B cell (primary cell): ENCODE data around the gene SH3BP2. TPM values are rescaled to one million over a fixed set of nuclear protein-coding genes. Genes with fewer than 3 reads are reported as not detected.

Experiments
- ATAC-seq: fragments of 200-7000 bp; cut with Tn5 transposase; one replicate; pipeline ENCODE4 v1.10.0; 2021; ENCODE audit warnings: low read depth, mild to moderate bottlenecking, moderate number of reproducible peaks, moderate library complexity
- CTCF ChIA-PET: fragments of 350-600 bp; sonication (Branson Sonifier 250); formaldehyde crosslinking; loops from one replicate; lab custom pipeline; 2021; ENCODE audit warnings: antibody characterized with exemption, inconsistent platforms; lab: Charles Lee
- POLR2A ChIA-PET: fragments of 350-600 bp; sonication (Branson Sonifier 250); formaldehyde crosslinking; loops from one replicate; lab custom pipeline; 2021; ENCODE audit warnings: antibody characterized with exemption; lab: Charles Lee
- DNase-seq: peaks from one replicate; pipeline ENCODE4 v3.0.0; 2013
- H2AFZ ChIP-seq: 2 replicates; pipeline ENCODE4 v1.6.1; 2012; ENCODE audit warnings: mild to moderate bottlenecking, low read depth, low read length; ENCODE audit not compliant: insufficient read depth, poor library complexity, severe bottlenecking
- H3K27ac ChIP-seq, 2 donors: 1 replicate in 1 of 2; 2 replicates in 1 of 2; pipeline ENCODE4 v1.5.1; 2012 to 2013; ENCODE audit warnings: low read length in 2 of 2, mild to moderate bottlenecking in 2 of 2, moderate library complexity in 1 of 2
- H3K27me3 ChIP-seq, 4 experiments: fragments of 200-600 bp in 1 of 4; sonication (generic) in 1 of 4; replicated peaks in 1 of 4; 1 replicate in 2 of 4; 2 replicates in 2 of 4; pipeline versions ENCODE4 v1.6.1 to v1.7.0; 2013 to 2016; ENCODE audit warnings: low read length in 3 of 4, mild to moderate bottlenecking in 2 of 4, mixed read lengths in 1 of 4, moderate library complexity in 1 of 4; ENCODE audit not compliant: insufficient read depth in 4 of 4, control insufficient read depth in 3 of 4; ENCODE audit errors: control extremely low read depth in 1 of 4
- H3K36me3 ChIP-seq, 2 experiments: replicated peaks in 1 of 2; 1 replicate in 1 of 2; 2 replicates in 1 of 2; pipeline versions ENCODE4 v1.6.1 to v1.7.1; 2013; ENCODE audit warnings: low read length in 1 of 2; ENCODE audit not compliant: insufficient read depth in 2 of 2, control insufficient read depth in 1 of 2; ENCODE audit errors: control extremely low read depth in 1 of 2, extremely low read depth in 1 of 2
- H3K4me1 ChIP-seq, 2 donors: fragments of 200-600 bp in 1 of 2; sonication (generic) in 1 of 2; 1 replicate in 1 of 2; 2 replicates in 1 of 2; pipeline versions ENCODE4 v1.5.1 to v1.6.1; 2013 to 2017; ENCODE audit warnings: low read length in 2 of 2; ENCODE audit not compliant: control insufficient read depth in 2 of 2, insufficient read depth in 2 of 2
- H3K4me2 ChIP-seq: replicated peaks from 2 replicates; pipeline ENCODE3; 2012; ENCODE audit warnings: mild to moderate bottlenecking, low read depth, low read length; ENCODE audit not compliant: poor library complexity, severe bottlenecking
- H3K4me3 ChIP-seq, 5 experiments: fragments of 200-600 bp in 1 of 5; sonication (generic) in 1 of 5; 1 replicate in 3 of 5; 2 replicates in 2 of 5; pipeline versions ENCODE4 v1.5.1 to v1.7.0; 2011 to 2016; ENCODE audit warnings: low read length in 4 of 5, mild to moderate bottlenecking in 4 of 5, low read depth in 2 of 5, control low read depth in 1 of 5, moderate library complexity in 1 of 5; ENCODE audit not compliant: insufficient read depth in 1 of 5; ENCODE audit errors: control extremely low read depth in 1 of 5, extremely low read depth in 1 of 5
- H3K79me2 ChIP-seq: fragments of 200-600 bp; sonication (generic); one replicate; pipeline ENCODE4 v1.6.0; 2016; ENCODE audit warnings: low read length; ENCODE audit not compliant: control insufficient read depth, insufficient read depth
- H3K9ac ChIP-seq: fragments of 200-600 bp; sonication (generic); 2 replicates; pipeline ENCODE4 v1.6.1; 2017; ENCODE audit warnings: mild to moderate bottlenecking, low read length, moderate library complexity
- H3K9me3 ChIP-seq, 3 donors: one replicate each; pipeline versions ENCODE4 v1.6.1 to v1.7.1; 2013; ENCODE audit warnings: low read length in 2 of 3; ENCODE audit not compliant: control insufficient read depth in 2 of 3, insufficient read depth in 1 of 3; ENCODE audit errors: control extremely low read depth in 1 of 3
- H4K20me1 ChIP-seq: 2 replicates; pipeline ENCODE4 v1.6.0; 2012; ENCODE audit warnings: mild to moderate bottlenecking, low read length; ENCODE audit not compliant: insufficient read depth, control insufficient read depth, poor library complexity, severe bottlenecking
- H3K27ac Mint-ChIP-seq: one replicate; pipeline ENCODE4 v1.8.0; 2021; ENCODE audit warnings: mixed read lengths
- H3K27me3 Mint-ChIP-seq: one replicate; pipeline ENCODE4 v1.8.0; 2021; ENCODE audit warnings: mixed read lengths
- H3K4me1 Mint-ChIP-seq: one replicate; pipeline ENCODE4 v1.8.0; 2021; ENCODE audit warnings: mixed read lengths
- H3K4me3 Mint-ChIP-seq: one replicate; pipeline ENCODE4 v1.8.0; 2021; ENCODE audit warnings: mixed read lengths
- H3K9me3 Mint-ChIP-seq: one replicate; pipeline ENCODE4 v1.8.0; 2022; ENCODE audit warnings: mixed read lengths; ENCODE audit not compliant: insufficient read depth
- CTCF ChIP-seq: fragments of 200-600 bp; IDR thresholded peaks from one replicate; pipeline ENCODE4 v1.8.0; 2022; ENCODE audit warnings: antibody characterized with exemption, mild to moderate bottlenecking
- EZH2 ChIP-seq: IDR thresholded peaks from 2 replicates; pipeline ENCODE4 v1.6.1; 2012; ENCODE audit warnings: borderline replicate concordance, low read depth, mild to moderate bottlenecking, moderate library complexity, low read length; ENCODE audit not compliant: insufficient read depth, poor library complexity, severe bottlenecking
- WGBS: methylation state at CpG from one replicate; pipeline ENCODE4 v1.1.5; 2013; ENCODE audit warnings: missing lambda C conversion rate; ENCODE audit not compliant: insufficient coverage; 5-methylcytosine and 5-hydroxymethylcytosine counted together
- intact Hi-C: fragments of 100-400 bp; cut with micrococcal nuclease; formaldehyde crosslinking; loops from one replicate; pipeline ENCODE4 v1.10.0; 2022
- polyA plus RNA-seq: library from polyadenylated mRNA; depleted of rRNA; stranded (reverse); fragments of >200 nt; gene quantifications from 2 replicates; pipeline ENCODE4 v1.2.3, GENCODE V29; 2012
- total RNA-seq, 2 donors: library from RNA; stranded (reverse); fragments of 120-200 nt in 1 of 2; gene quantifications; 1 replicate in 1 of 2; 2 replicates in 1 of 2; pipeline versions ENCODE4 v1.2.3 to v1.2.4, GENCODE V29; 2013 to 2022

The SH3BP2 gene
- total and polyA plus RNA-seq, 2 donors (not counting 1 experiment from before 2014, with no cell fraction given), result 30.8 to 219 TPM

GRCh38 chr4:2824836-2825381 lies 32.0 kb downstream of the SH3BP2 start:
- Histone ChIP-seq H3K27me3 (no peaks in the 10 kb centered on the region), H3K4me3 (no peak overlapping the region), H3K4me2 (no peak overlapping the region), H3K9ac (no peak overlapping the region), H3K27ac (no peak overlapping the region), H2AFZ (no peak overlapping the region), H4K20me1 (peaks cover 94% of the 10 kb centered on the region), H3K4me1 (peaks cover 0 to 5% of the 10 kb centered on the region in 2 donors), H3K79me2 (peaks cover 39% of the 10 kb centered on the region), H3K9me3 (no peaks in the 10 kb centered on the region), H3K36me3 (peaks cover 5 to 86% of the 10 kb centered on the region in 2 experiments)
- TF ChIP-seq EZH2 (no peak), CTCF (no peak)
- no peak for ATAC-seq
- no peaks in the 10 kb centered on the region for H3K9me3 Mint-ChIP-seq
- WGBS, result 99% methylated on average over 16 of the region's 17 CpGs
- intact Hi-C loops, result no loop called here
- H3K4me1 Mint-ChIP-seq, result peaks cover 5% of the 10 kb centered on the region
- DNase-seq, result no peak
- no peak overlapping the region for H3K4me3 Mint-ChIP-seq
- no peak overlapping the region for H3K27ac Mint-ChIP-seq
- CTCF ChIA-PET, result no interaction called here
- no peaks in the 10 kb centered on the region for H3K27me3 Mint-ChIP-seq
- POLR2A ChIA-PET, result interaction anchor here (0.6 to 2.0 kb wide), 2 partner anchors 12 to 256 kb away, joined by 5 to 10 read pairs; no protein-coding TSS in a partner anchor

- 97% methylated on average over 13 of the region's 13 CpGs for WGBS
- Mint-ChIP-seq H3K4me1 (peaks cover 3% of the 10 kb centered on the region), H3K27me3 (no peaks in the 10 kb centered on the region), H3K4me3 (no peak overlapping the region), H3K27ac (no peak overlapping the region), H3K9me3 (no peaks in the 10 kb centered on the region)
- no peak overlapping the region for H3K27ac ChIP-seq
- no peak for DNase-seq
- no peaks in the 10 kb centered on the region for H3K9me3 ChIP-seq
- ATAC-seq, result no peak
- no peak overlapping the region for H3K4me2 ChIP-seq
- peaks cover 87% of the 10 kb centered on the region for H4K20me1 ChIP-seq
- H3K4me3 ChIP-seq, result no peak overlapping the region
- no peaks in the 10 kb centered on the region for H3K4me1 ChIP-seq
- TF ChIP-seq EZH2 (no peak), CTCF (no peak)
- no peak overlapping the region for H3K9ac ChIP-seq
- peaks cover 5 to 85% of the 10 kb centered on the region in 2 experiments for H3K36me3 ChIP-seq
- H3K79me2 ChIP-seq, result peaks cover 30% of the 10 kb centered on the region
- intact Hi-C loops, result no loop called here
- CTCF ChIA-PET, result no interaction called here
- H2AFZ ChIP-seq, result no peak overlapping the region
- H3K27me3 ChIP-seq, result no peaks in the 10 kb centered on the region
- POLR2A ChIA-PET, result interaction anchor here (2.0 kb wide), 1 partner anchor 13 kb away, joined by 5 read pairs; no protein-coding TSS in a partner anchor
Measured at GRCh38 chr4:2825740-2826139, 32.9 kb downstream of the SH3BP2 start.
